ENCODE data around the gene FCHO1.

FCHO1 gene

DNA sequence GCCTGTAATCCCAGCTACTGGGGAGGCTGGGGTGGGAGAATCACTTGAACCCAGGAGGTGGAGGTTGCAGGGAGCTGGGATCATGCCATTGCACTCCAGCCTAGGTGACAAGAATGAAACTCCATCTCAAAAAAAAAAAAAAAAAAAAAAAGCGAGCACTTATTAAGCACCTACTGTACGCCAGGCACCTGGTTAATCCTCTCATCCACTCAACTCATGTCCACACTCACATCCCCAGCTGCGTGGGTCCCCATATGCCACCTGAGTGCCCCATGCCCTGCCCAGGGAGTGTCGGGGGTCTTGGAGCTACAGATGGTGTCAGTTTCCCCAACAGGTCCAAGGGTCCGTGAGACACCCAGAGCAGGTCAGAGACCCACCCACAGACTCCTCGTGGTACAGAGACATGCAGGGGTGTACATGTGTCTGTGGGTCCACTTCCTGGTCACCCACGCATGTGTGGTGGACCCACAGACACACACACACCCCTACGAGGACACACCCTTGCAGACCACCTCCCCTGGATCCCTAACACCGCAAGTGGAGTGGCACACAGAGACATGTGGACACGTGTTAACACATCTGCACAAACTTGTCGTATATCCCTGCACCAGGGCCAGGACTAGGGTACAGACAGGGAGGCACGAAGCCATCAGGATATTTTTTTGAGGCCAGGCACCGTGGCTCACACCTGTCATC is 66.5 kb downstream of the FCHO1 start:
- H3K4me3 ChIP-seq (replicated peaks; ENCODE audit: insufficient read depth, low read length) = no peak overlapping the region
- H3K27ac ChIP-seq (replicated peaks) = no peak overlapping the region
- DNase-seq (ENCODE audit: low read depth in 1 of 2, low spot score in 1 of 2) = no peak
- H3K27me3 ChIP-seq (ENCODE audit: insufficient read depth, poor library complexity, severe bottlenecking) = no peaks in the 10 kb centered on the region
- TF ChIP-seq GABPA (IDR thresholded peaks at IDR 0.05; ENCODE audit: low read depth) (no peak), CTCF (IDR thresholded peaks at IDR 0.05; ENCODE audit: insufficient read depth, low read length) (no peak), SPI1 (IDR thresholded peaks at IDR 0.05; ENCODE audit: borderline replicate concordance, low read depth) (no peak), POLR2AphosphoS5 (IDR thresholded peaks at IDR 0.05; ENCODE audit: low read depth) (no peak), REST (IDR thresholded peaks at IDR 0.05; ENCODE audit: insufficient replicate concordance, low read depth) (no peak)

GRCh38 chr19:17821190-17821589 is 69.9 kb downstream of the FCHO1 start, which contains the start of gene INSL3:
TSS of gene INSL3 (minus strand) at chr19:17821519. CDS start at chr19:17821506, 13 bp downstream.
- no peak for DNase-seq (ENCODE audit: low read depth in 1 of 2, low spot score in 1 of 2)
- H3K27ac ChIP-seq (replicated peaks) = no peak within 1 kb of the TSS
- no peak within 1 kb of the TSS for H3K4me3 ChIP-seq (replicated peaks; ENCODE audit: insufficient read depth, low read length)
- no peak for TF ChIP-seq REST (IDR thresholded peaks at IDR 0.05; ENCODE audit: insufficient replicate concordance, low read depth)
- TF ChIP-seq CTCF (IDR thresholded peaks at IDR 0.05; ENCODE audit: insufficient read depth, low read length) = no peak
- no peak for TF ChIP-seq POLR2AphosphoS5 (IDR thresholded peaks at IDR 0.05; ENCODE audit: low read depth)
- TF ChIP-seq SPI1 (IDR thresholded peaks at IDR 0.05; ENCODE audit: borderline replicate concordance, low read depth) = no peak
- H3K27me3 ChIP-seq (ENCODE audit: insufficient read depth, poor library complexity, severe bottlenecking) = no peaks in the 10 kb centered on the region

- Histone ChIP-seq H3K27me3 (ENCODE audit: insufficient read depth, poor library complexity, severe bottlenecking) (no peaks in the 10 kb centered on the region), H3K4me3 (replicated peaks; ENCODE audit: insufficient read depth, low read length) (no peak overlapping the region), H3K27ac (replicated peaks) (no peak overlapping the region)
- no peak for TF ChIP-seq CTCF (IDR thresholded peaks at IDR 0.05; ENCODE audit: insufficient read depth, low read length)
- TF ChIP-seq GABPA (IDR thresholded peaks at IDR 0.05; ENCODE audit: low read depth) = no peak
- DNase-seq (ENCODE audit: low read depth in 1 of 2, low spot score in 1 of 2) = no peak
Observed at GRCh38 chr19:17824339-17824738, 73.1 kb downstream of the FCHO1 start.

Data from HL-60 (cell line).